ENCODE measurements around the gene TSPAN32. TPM values are rescaled to one million over a fixed set of nuclear protein-coding genes. Genes with fewer than 3 reads are reported as not detected.
A peak's percentile ranks its signal among the peaks of the same experiment; 100 is the strongest.

Gene TSPAN32
- total and polyA plus RNA-seq, 5 donors = 11.4 to 24.0 (median 14.2) TPM

DNA sequence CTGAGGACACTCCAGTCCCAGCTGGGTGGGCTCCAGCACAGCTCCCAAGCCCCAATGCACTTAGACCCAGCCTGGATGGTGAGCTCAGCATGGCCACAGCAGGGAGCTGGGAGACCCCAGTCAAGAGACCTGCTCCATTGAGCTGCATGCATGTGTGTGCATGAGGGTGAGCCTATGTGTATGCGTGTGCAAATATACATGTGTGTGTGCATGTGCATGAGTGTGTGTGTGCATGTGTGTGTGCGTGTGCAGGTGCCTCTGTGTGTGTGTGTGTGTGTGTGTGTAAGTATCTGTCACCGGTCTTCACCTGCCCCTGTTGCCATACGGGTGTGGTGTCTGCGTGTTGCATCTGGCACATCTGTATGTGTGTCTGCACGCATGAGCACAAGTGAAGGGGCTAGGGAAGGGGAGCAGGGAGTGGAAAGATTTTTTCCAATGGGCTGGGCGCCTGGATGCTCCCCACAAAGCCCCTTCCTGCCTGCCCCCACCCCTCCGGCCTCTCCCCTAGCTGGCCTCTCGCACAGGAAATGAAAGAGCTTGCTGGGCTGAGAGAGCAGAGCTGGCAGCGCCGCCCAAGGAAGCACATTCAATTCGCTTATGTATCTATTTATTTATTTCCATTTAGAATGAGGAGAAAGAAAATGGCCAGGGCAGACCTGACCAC, 4.1 kb downstream of the TSPAN32 start:
- Histone ChIP-seq H3K4me1 (ENCODE audit: control insufficient read depth, insufficient read depth, low read length) (peaks cover 11% of the 10 kb centered on the region), H3K4me3 (ENCODE audit: low read length) (no peak overlapping the region), H3K9me3 (ENCODE audit: control insufficient read depth, low read length) (no peaks in the 10 kb centered on the region), H3K27me3 (ENCODE audit: control insufficient read depth, insufficient read depth) (no peaks in the 10 kb centered on the region), H3K27ac (ENCODE audit: low read length) (peak overlapping the region; percentile 21)
- intact Hi-C loops (cut with DNase I) = loop anchor here (1.0 to 10.0 kb wide), 6 partner anchors 69 to 589 kb away; no protein-coding TSS in a partner anchor
- ATAC-seq (peak in 1 of 2 donors; percentile 27), DNase-seq (peak; percentile 37 to 80 (median 71))
- 31% methylated on average over 12 of the region's 12 CpGs for WGBS

GRCh38 chr11:2306452-2306823, 4.6 kb downstream of the TSPAN32 start:
- 15% methylated on average over 4 of the region's 4 CpGs for WGBS
- ATAC-seq = peak in 1 of 2 donors; percentile 8

DNA sequence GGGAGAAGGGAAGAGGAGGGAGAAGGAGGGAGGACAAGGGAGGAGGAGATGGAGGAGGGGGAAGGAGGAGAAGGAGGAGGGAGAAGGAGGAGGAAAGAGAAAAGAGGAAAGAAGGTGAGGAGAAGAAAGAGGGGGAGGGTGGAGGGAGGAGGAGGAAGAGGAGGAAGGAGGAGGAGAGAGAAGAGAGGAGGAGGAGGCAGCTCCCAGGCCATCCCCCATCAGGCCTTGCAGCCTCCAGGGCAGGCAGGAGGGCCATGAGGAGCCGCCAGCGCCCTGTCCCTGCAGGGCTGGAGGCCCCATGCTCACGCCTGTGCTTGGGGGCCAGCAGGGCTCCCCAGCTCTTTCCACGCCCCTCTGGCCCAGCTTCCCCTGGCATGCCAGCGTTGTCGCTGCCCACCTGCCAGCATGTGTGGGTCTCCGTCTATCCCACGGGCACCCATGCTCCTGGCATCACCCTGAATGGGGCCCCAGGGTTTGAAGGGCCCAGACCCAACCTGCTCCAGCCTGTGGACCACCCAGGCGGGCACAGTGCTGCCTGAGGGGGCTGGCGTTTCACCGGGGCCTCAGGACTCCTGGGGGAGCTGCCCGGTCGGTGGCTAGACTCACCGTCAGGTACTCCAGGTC, 5.2 kb downstream of the TSPAN32 start:
- Histone ChIP-seq H3K9me3 (ENCODE audit: control insufficient read depth, low read length) (no peaks in the 10 kb centered on the region), H3K4me3 (ENCODE audit: low read length) (no peak overlapping the region), H3K27me3 (ENCODE audit: control insufficient read depth, insufficient read depth) (no peaks in the 10 kb centered on the region), H3K4me1 (ENCODE audit: control insufficient read depth, insufficient read depth, low read length) (peaks cover 11% of the 10 kb centered on the region), H3K27ac (ENCODE audit: low read length) (no peak overlapping the region)
- peak; percentile 27 to 84 (median 84) for DNase-seq
- 57% methylated on average over 14 of the region's 14 CpGs for WGBS
- intact Hi-C loops (cut with DNase I) = loop anchor here in 2 of 4 donors (10.0 kb wide), 2 partner anchors 228 to 588 kb away; no protein-coding TSS in a partner anchor
- ATAC-seq = peak in 1 of 2 donors; percentile 5

More at GRCh38 chr11:2306452-2306823, 4.6 kb downstream of the TSPAN32 start:
- Histone ChIP-seq H3K4me3 (ENCODE audit: low read length) (no peak overlapping the region), H3K4me1 (ENCODE audit: control insufficient read depth, insufficient read depth, low read length) (peaks cover 11% of the 10 kb centered on the region), H3K27me3 (ENCODE audit: control insufficient read depth, insufficient read depth) (no peaks in the 10 kb centered on the region), H3K9me3 (ENCODE audit: control insufficient read depth, low read length) (no peaks in the 10 kb centered on the region), H3K27ac (ENCODE audit: low read length) (peak overlapping the region; percentile 21)
- DNase-seq = peak; percentile 81 to 95 (median 92)
- intact Hi-C loops (cut with DNase I) = loop anchor here in 2 of 4 donors (10.0 kb wide), 2 partner anchors 228 to 588 kb away; no protein-coding TSS in a partner anchor

GRCh38 chr11:2307501-2308331, 5.9 kb downstream of the TSPAN32 start:
- intact Hi-C loops (cut with DNase I) = loop anchor here in 2 of 4 donors (10.0 kb wide), 2 partner anchors 227 to 587 kb away; no protein-coding TSS in a partner anchor
- no peak for ATAC-seq
- Histone ChIP-seq H3K4me1 (ENCODE audit: control insufficient read depth, insufficient read depth, low read length) (peaks cover 11% of the 10 kb centered on the region), H3K9me3 (ENCODE audit: control insufficient read depth, low read length) (no peaks in the 10 kb centered on the region), H3K27ac (ENCODE audit: low read length) (no peak overlapping the region), H3K27me3 (ENCODE audit: control insufficient read depth, insufficient read depth) (no peaks in the 10 kb centered on the region), H3K4me3 (ENCODE audit: low read length) (no peak overlapping the region)
- DNase-seq = peak; percentile 15 to 52 (median 47)
- 87% methylated on average over 23 of the region's 23 CpGs for WGBS

GRCh38 chr11:2308713-2309112, 6.9 kb downstream of the TSPAN32 start:
- no peak for ATAC-seq
- DNase-seq = peak in 2 of 3 donors; percentile 10 to 61
- Histone ChIP-seq H3K27me3 (ENCODE audit: control insufficient read depth, insufficient read depth) (no peaks in the 10 kb centered on the region), H3K27ac (ENCODE audit: low read length) (no peak overlapping the region), H3K4me1 (ENCODE audit: control insufficient read depth, insufficient read depth, low read length) (peaks cover 11% of the 10 kb centered on the region), H3K9me3 (ENCODE audit: control insufficient read depth, low read length) (no peaks in the 10 kb centered on the region), H3K4me3 (ENCODE audit: low read length) (no peak overlapping the region)
- 77% methylated on average over 7 of the region's 7 CpGs for WGBS
- intact Hi-C loops (cut with DNase I) = loop anchor here in 2 of 4 donors (10.0 kb wide), 2 partner anchors 226 to 586 kb away; no protein-coding TSS in a partner anchor

DNA sequence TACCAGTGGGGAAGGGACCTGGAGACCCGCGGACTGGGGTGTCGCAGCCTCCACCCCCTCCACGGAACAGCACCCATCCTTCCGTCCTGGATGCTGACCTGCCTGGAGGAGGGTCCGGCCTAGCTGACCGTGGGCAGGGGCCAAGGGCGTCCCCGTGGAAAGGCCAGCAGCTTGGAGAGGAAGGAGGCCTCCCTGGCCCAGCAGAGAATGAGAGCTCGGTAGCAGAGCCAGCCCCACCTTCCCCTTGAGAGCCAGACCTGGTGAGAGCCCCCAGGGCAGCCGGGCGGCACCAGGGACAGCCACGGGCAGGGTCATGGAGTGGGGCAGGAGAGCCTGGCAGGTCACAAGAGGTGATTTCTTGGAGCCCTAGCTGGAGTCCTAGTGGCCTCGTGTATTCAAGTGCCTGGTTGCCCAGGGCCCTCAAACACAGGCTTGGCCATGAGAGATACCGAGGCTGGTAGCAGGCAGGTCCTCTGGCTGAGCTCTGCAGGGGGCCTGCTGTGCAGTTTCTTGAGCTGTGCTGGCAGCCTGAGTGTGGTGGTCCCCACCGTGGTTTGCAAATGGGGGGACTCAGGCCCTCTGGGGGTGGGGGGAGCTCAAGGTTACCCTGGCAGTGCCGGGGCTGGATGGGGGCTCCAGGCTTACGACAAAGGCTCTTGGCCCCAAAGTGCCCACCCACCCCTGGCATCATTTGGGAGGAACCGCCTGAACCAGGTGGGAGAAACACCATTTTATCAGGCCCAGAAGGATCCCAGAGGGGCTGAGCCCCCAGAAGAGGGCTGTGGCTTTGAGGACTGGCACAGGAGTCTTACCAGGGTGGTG, 7.6 kb downstream of the TSPAN32 start:
- no peak overlapping the region for H3K27ac ChIP-seq (ENCODE audit: low read length)
- ATAC-seq (no peak), DNase-seq (peak in 2 of 3 donors; percentile 5 to 50)
- H3K4me3 ChIP-seq (ENCODE audit: low read length) = no peak overlapping the region
- H3K27me3 ChIP-seq (ENCODE audit: control insufficient read depth, insufficient read depth) = no peaks in the 10 kb centered on the region
- WGBS = 72% methylated on average over 19 of the region's 19 CpGs
- H3K9me3 ChIP-seq (ENCODE audit: control insufficient read depth, low read length) = no peaks in the 10 kb centered on the region
- H3K4me1 ChIP-seq (ENCODE audit: control insufficient read depth, insufficient read depth, low read length) = peaks cover 15% of the 10 kb centered on the region
- intact Hi-C loops (cut with DNase I) = loop anchor here (5.0 to 10.0 kb wide), 5 partner anchors 58 to 585 kb away; partner anchors contain the start of genes CD81 (in 1 of the 4) and TSSC4 (in 1 of the 4)

GRCh38 chr11:2310073-2310785, 8.4 kb downstream of the TSPAN32 start:
- no peak overlapping the region for H3K27ac ChIP-seq (ENCODE audit: low read length)
- H3K4me3 ChIP-seq (ENCODE audit: low read length) = no peak overlapping the region
- intact Hi-C loops (cut with DNase I) = loop anchor here in 3 of 4 donors (5.0 to 10.0 kb wide), 3 partner anchors 57 to 92 kb away; partner anchors contain the start of genes CD81 (in 1 of the 3) and TSSC4 (in 1 of the 3)
- WGBS = 82% methylated on average over 16 of the region's 16 CpGs
- peaks cover 16% of the 10 kb centered on the region for H3K4me1 ChIP-seq (ENCODE audit: control insufficient read depth, insufficient read depth, low read length)
- H3K9me3 ChIP-seq (ENCODE audit: control insufficient read depth, low read length) = no peaks in the 10 kb centered on the region
- H3K27me3 ChIP-seq (ENCODE audit: control insufficient read depth, insufficient read depth) = no peaks in the 10 kb centered on the region
- ATAC-seq = no peak
- peak in 1 of 3 donors; percentile 12 for DNase-seq

DNA sequence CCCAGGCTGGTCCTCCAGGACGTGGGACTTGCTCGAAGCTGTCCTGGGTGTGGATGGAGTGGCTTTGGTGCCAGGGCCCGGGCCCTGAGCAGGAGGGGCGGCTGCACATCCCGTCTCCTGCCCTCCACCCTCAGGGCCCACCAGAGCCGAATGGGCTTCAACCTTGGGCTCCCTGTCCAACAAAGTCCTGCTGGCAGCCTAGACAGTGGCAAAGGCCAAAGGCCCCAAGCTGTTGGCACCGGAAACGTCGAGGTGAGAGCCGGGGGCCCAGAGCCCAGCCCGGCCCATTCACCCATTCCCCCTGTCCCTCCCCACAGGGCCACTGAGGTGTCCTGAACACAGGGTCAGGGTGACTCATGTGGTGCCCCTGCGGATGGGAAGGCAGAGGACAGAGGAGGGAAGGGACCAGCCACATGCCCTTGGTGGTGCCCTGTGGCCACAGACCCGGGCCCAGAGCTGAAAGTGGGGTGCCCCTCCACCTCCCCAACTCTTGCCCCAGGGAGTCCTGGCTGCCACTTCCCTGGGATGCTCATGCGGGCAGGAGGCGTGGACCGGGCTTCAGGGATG, 9.1 kb downstream of the TSPAN32 start:
- H3K9me3 ChIP-seq (ENCODE audit: control insufficient read depth, low read length) = no peaks in the 10 kb centered on the region
- peaks cover 9% of the 10 kb centered on the region for H3K4me1 ChIP-seq (ENCODE audit: control insufficient read depth, insufficient read depth, low read length)
- H3K27me3 ChIP-seq (ENCODE audit: control insufficient read depth, insufficient read depth) = no peaks in the 10 kb centered on the region
- no peak for ATAC-seq
- peak; percentile 8 to 48 (median 45) for DNase-seq
- 76% methylated on average over 16 of the region's 16 CpGs for WGBS
- no peak overlapping the region for H3K27ac ChIP-seq (ENCODE audit: low read length)
- no peak overlapping the region for H3K4me3 ChIP-seq (ENCODE audit: low read length)
- intact Hi-C loops (cut with DNase I) = loop anchor here in 3 of 4 donors (5.0 to 10.0 kb wide), 3 partner anchors 56 to 91 kb away; partner anchors contain the start of genes CD81 (in 1 of the 3) and TSSC4 (in 1 of the 3)
